HL-60 (cell line): ENCODE results near the gene SLC7A10.

ENCODE experiments used
- DNase-seq, 2 experiments: peaks; one replicate each; pipeline ENCODE4 v3.0.0-alpha.2; 2010 to 2020; ENCODE audit warnings: low read depth in 1 of 2, low spot score in 1 of 2
- H3K27ac ChIP-seq: fragments of 250-450 bp; sonication (Bioruptor Pico); replicated peaks from 2 replicates; pipeline ENCODE4 v1.5.1; 2020; ENCODE audit warnings: mild to moderate bottlenecking, moderate library complexity
- H3K27me3 ChIP-seq: fragments of 250-450 bp; sonication (Bioruptor Pico); 2 replicates; pipeline ENCODE4 v1.5.1; 2021; ENCODE audit warnings: mild to moderate bottlenecking, moderate library complexity; ENCODE audit not compliant: insufficient read depth, poor library complexity, severe bottlenecking
- H3K4me3 ChIP-seq: replicated peaks from 2 replicates; pipeline ENCODE4 v1.5.1; 2011; ENCODE audit warnings: mild to moderate bottlenecking, control low read depth, low read length; ENCODE audit not compliant: insufficient read depth
- GABPA ChIP-seq: IDR thresholded peaks from 2 replicates; pipeline ENCODE4 v1.6.1; 2012; ENCODE audit warnings: low read depth
- POLR2AphosphoS5 ChIP-seq: IDR thresholded peaks from 2 replicates; pipeline ENCODE4 v1.6.1; 2012; ENCODE audit warnings: low read depth
- SPI1 ChIP-seq: IDR thresholded peaks from 2 replicates; pipeline ENCODE4 v1.6.1; 2012; ENCODE audit warnings: low read depth, mild to moderate bottlenecking, borderline replicate concordance
- TF ChIP-seq, protein P1 (sequence below): IDR thresholded peaks from one replicate; pipeline ENCODE4 v1.5.1; 2011; ENCODE audit warnings: low read length, control low read depth, inconsistent platforms; ENCODE audit not compliant: insufficient read depth
- TF ChIP-seq, protein P2 (sequence below): IDR thresholded peaks from 2 replicates; pipeline ENCODE4 v1.6.1; 2012; ENCODE audit warnings: low read depth; ENCODE audit not compliant: insufficient replicate concordance

Gene SLC7A10

DNA sequence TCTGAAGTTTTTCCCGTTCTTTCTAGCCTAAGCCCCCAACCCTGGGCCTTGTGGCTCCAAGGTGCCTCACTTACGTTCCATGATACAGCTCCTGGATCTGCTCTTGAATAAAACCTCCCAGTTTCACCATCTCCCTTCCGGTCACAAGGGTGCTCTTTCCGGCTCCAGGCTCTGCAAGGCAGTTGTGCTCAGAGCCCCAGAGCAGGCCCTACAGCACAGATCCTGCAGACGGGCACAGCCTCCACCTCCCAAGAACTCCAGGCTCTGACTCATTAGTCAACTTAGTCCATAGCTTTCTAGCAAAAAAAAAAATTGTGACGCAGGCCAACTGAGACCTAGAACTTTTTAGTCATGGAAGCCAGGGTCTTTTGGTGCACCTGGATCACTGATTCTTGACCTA lies 33.9 kb upstream of the SLC7A10 start:
- Histone ChIP-seq H3K27me3 (no peaks in the 10 kb centered on the region), H3K4me3 (peak overlapping the region; percentile 7), H3K27ac (peak overlapping the region; percentile 88)
- DNase-seq: peak; percentile 97 to 98
- TF ChIP-seq GABPA (no peak; the same call in 1 of the 2 replicates), POLR2AphosphoS5 (peak; percentile 80)

DNA sequence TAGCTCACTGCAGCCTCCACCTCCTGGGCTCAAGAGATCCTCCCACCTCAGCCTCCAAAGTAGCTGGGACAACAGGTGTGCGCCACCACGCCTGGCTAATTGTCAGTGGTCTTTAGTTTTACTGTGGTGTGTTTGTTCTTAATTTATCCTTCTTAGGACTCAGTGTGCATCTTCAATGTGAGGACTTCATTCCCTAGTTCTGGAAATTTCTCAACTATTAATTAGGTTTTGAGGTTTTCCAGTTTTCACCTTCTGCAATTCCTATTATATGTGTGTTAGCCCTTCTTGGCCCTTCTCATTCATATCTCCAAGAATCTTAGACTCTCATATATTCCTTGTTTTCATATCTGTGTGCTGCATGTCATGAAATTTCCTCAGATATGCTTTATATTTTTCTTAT lies 32.2 kb upstream of the SLC7A10 start:
- no peak for TF ChIP-seq GABPA
- no peak for TF ChIP-seq SPI1
- TF ChIP-seq, protein P1, sequence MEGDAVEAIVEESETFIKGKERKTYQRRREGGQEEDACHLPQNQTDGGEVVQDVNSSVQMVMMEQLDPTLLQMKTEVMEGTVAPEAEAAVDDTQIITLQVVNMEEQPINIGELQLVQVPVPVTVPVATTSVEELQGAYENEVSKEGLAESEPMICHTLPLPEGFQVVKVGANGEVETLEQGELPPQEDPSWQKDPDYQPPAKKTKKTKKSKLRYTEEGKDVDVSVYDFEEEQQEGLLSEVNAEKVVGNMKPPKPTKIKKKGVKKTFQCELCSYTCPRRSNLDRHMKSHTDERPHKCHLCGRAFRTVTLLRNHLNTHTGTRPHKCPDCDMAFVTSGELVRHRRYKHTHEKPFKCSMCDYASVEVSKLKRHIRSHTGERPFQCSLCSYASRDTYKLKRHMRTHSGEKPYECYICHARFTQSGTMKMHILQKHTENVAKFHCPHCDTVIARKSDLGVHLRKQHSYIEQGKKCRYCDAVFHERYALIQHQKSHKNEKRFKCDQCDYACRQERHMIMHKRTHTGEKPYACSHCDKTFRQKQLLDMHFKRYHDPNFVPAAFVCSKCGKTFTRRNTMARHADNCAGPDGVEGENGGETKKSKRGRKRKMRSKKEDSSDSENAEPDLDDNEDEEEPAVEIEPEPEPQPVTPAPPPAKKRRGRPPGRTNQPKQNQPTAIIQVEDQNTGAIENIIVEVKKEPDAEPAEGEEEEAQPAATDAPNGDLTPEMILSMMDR: no peak
- TF ChIP-seq, protein P2, sequence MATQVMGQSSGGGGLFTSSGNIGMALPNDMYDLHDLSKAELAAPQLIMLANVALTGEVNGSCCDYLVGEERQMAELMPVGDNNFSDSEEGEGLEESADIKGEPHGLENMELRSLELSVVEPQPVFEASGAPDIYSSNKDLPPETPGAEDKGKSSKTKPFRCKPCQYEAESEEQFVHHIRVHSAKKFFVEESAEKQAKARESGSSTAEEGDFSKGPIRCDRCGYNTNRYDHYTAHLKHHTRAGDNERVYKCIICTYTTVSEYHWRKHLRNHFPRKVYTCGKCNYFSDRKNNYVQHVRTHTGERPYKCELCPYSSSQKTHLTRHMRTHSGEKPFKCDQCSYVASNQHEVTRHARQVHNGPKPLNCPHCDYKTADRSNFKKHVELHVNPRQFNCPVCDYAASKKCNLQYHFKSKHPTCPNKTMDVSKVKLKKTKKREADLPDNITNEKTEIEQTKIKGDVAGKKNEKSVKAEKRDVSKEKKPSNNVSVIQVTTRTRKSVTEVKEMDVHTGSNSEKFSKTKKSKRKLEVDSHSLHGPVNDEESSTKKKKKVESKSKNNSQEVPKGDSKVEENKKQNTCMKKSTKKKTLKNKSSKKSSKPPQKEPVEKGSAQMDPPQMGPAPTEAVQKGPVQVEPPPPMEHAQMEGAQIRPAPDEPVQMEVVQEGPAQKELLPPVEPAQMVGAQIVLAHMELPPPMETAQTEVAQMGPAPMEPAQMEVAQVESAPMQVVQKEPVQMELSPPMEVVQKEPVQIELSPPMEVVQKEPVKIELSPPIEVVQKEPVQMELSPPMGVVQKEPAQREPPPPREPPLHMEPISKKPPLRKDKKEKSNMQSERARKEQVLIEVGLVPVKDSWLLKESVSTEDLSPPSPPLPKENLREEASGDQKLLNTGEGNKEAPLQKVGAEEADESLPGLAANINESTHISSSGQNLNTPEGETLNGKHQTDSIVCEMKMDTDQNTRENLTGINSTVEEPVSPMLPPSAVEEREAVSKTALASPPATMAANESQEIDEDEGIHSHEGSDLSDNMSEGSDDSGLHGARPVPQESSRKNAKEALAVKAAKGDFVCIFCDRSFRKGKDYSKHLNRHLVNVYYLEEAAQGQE: no peak
- TF ChIP-seq POLR2AphosphoS5: no peak
- Histone ChIP-seq H3K27me3 (no peaks in the 10 kb centered on the region), H3K27ac (peak overlapping the region; percentile 15), H3K4me3 (no peak overlapping the region)
- DNase-seq: no peak

- H3K27me3 ChIP-seq: no peaks in the 10 kb centered on the region
- H3K27ac ChIP-seq: peak overlapping the region; percentile 26
- H3K4me3 ChIP-seq: no peak overlapping the region
- no peak for DNase-seq
- TF ChIP-seq POLR2AphosphoS5: no peak
- TF ChIP-seq, protein P1: no peak
- TF ChIP-seq, protein P2: no peak
- no peak for TF ChIP-seq GABPA
- no peak for TF ChIP-seq SPI1
These were observed 30.6 kb upstream of the SLC7A10 start for GRCh38 chr19:33256261-33256660.

DNA sequence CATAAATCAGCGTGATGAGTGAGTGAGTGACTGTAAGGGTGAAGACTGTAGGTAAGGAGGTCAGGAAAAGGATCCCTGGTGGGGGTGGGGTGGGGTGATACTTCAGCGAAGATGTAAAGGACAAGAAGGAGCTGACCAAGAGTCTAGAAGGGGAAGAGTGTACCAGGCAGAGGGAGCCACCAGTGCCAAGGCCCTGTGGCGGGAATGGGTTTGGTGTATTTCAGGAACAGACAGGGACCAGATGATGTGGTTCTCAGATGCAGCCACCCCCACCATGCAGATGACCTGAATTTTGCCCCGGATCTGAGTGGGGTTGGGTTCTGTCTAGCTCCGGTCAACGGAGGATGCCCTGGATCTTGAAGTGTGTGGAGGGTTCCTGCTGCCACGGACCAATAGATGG lies 30.1 kb upstream of the SLC7A10 start:
- Histone ChIP-seq H3K27ac (peak overlapping the region; percentile 96; the same call in 1 of the 2 replicates), H3K27me3 (no peaks in the 10 kb centered on the region), H3K4me3 (no peak overlapping the region)
- no peak for DNase-seq
- TF ChIP-seq, protein P1: no peak
- TF ChIP-seq, protein P2: no peak
